IPS-11a (cell line): ENCODE data around the gene ABL1.
"Not testable (repeated sequence)": the region's sequence is repeated elsewhere in the genome, so short reads cannot be mapped to it uniquely, and the experiment has no call there.

Experiments used
- H3K4me3 ChIP-seq: one replicate; pipeline ENCODE4 v1.5.1; 2013; ENCODE audit warnings: low read depth, low read length, control low read depth

ABL1 gene

GRCh38 chr9:130834371-130835336, at the start of gene ABL1:
Gene ABL1, plus strand, starts transcription at chr9:130835254. Its CDS starts 193 bp downstream, at chr9:130835447.
- peak within 1 kb of the TSS; percentile 81 for H3K4me3 ChIP-seq

- no peak overlapping the region for H3K4me3 ChIP-seq
Measured at GRCh38 chr9:130785940-130786508, 49.0 kb upstream of the ABL1 start.

GRCh38 chr9:130786526-130786925, 48.5 kb upstream of the ABL1 start:
- H3K4me3 ChIP-seq: no peak overlapping the region

- H3K4me3 ChIP-seq: no peak overlapping the region
Measured at GRCh38 chr9:130789747-130790672, 45.0 kb upstream of the ABL1 start.

GRCh38 chr9:130791303-130791894, 43.7 kb upstream of the ABL1 start:
- no peak overlapping the region for H3K4me3 ChIP-seq

GRCh38 chr9:130793589-130793988, 41.5 kb upstream of the ABL1 start:
- no peak overlapping the region for H3K4me3 ChIP-seq

- H3K4me3 ChIP-seq: not testable (repeated sequence)
Measured at GRCh38 chr9:130794021-130794420, 41.0 kb upstream of the ABL1 start.

- not testable (repeated sequence) for H3K4me3 ChIP-seq
Measured at GRCh38 chr9:130794423-130794822, 40.6 kb upstream of the ABL1 start.

GRCh38 chr9:130794923-130795495, 40.0 kb upstream of the ABL1 start:
- no peak overlapping the region for H3K4me3 ChIP-seq

- H3K4me3 ChIP-seq: not testable (repeated sequence)
Measured at GRCh38 chr9:130803116-130803515, 31.9 kb upstream of the ABL1 start.

- no peak overlapping the region for H3K4me3 ChIP-seq
Measured at GRCh38 chr9:130805510-130806326, 29.3 kb upstream of the ABL1 start.

GRCh38 chr9:130806327-130806716, 28.7 kb upstream of the ABL1 start:
- H3K4me3 ChIP-seq: no peak overlapping the region

GRCh38 chr9:130810609-130811136, 24.4 kb upstream of the ABL1 start:
- H3K4me3 ChIP-seq: no peak overlapping the region

GRCh38 chr9:130815242-130815808, 19.7 kb upstream of the ABL1 start:
- H3K4me3 ChIP-seq: no peak overlapping the region

GRCh38 chr9:130817914-130818313, 17.1 kb upstream of the ABL1 start:
- H3K4me3 ChIP-seq: no peak overlapping the region

- no peak overlapping the region for H3K4me3 ChIP-seq
Measured at GRCh38 chr9:130820135-130820738, 14.8 kb upstream of the ABL1 start.

GRCh38 chr9:130823435-130823834, 11.6 kb upstream of the ABL1 start:
- H3K4me3 ChIP-seq: no peak overlapping the region

- H3K4me3 ChIP-seq: no peak overlapping the region
Measured at GRCh38 chr9:130824079-130824478, 11.0 kb upstream of the ABL1 start.
